ENCODE data around the gene GNPDA2.

GNPDA2 gene

DNA sequence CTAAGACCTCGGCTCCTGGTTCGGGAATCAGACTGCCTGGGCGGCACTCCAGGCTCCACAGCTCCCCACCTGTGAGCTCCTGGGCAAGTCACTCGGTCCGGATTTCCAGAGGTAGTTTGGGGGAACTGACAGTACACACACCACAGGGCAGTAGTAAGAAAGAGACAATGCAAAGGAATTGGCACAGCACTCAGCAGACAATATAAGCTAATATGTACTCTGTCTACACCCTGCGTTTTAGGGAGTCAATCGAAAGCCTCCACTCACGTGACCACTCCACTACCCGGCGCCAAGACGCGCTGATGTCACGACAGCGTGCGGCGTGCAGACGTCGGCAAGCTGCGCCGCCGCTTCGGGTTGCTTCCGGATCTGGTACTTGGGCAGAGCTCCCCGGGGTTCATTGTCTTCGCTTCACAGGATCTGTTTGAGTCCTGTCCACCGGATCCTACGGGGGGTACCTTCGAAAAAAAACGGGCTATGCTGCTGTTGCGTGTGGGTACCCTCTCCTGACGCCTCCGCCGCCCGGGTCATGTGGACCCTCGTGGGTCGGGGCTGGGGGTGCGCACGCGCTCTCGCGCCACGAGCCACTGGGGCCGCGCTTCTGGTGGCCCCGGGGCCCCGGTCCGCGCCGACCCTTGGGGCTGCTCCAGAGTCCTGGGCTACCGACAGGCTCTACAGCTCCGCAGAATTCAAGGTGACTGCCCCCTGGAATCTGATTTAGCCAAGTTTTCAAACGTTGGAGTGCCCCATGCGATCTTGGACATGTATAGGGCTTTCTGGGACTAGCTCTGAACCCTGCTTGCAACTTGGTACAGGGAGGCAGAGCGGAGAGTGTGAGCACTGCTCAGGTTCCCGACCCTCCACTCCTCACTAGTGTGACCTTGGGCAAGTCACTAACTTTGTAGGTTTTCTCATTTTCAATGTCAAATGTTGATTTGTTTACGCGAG is 48.0 kb downstream of the GNPDA2 start, which contains the start of gene GUF1:
TSS of gene GUF1 (plus strand) at position 327 of the 948 bp plus-strand sequence. CDS start at position 530, 203 bp downstream.
- peak; percentile 91 for DNase-seq (ENCODE audit: low spot score)

GRCh38 chr4:44675366-44675765 is 51.0 kb downstream of the GNPDA2 start:
- no peak for DNase-seq (ENCODE audit: low spot score)

- DNase-seq (ENCODE audit: low spot score), result peak; percentile 21
Measured at GRCh38 chr4:44674471-44674870, 51.9 kb downstream of the GNPDA2 start.

GRCh38 chr4:44671636-44672035 is 54.7 kb downstream of the GNPDA2 start:
- DNase-seq (ENCODE audit: low spot score), result no peak

DNA sequence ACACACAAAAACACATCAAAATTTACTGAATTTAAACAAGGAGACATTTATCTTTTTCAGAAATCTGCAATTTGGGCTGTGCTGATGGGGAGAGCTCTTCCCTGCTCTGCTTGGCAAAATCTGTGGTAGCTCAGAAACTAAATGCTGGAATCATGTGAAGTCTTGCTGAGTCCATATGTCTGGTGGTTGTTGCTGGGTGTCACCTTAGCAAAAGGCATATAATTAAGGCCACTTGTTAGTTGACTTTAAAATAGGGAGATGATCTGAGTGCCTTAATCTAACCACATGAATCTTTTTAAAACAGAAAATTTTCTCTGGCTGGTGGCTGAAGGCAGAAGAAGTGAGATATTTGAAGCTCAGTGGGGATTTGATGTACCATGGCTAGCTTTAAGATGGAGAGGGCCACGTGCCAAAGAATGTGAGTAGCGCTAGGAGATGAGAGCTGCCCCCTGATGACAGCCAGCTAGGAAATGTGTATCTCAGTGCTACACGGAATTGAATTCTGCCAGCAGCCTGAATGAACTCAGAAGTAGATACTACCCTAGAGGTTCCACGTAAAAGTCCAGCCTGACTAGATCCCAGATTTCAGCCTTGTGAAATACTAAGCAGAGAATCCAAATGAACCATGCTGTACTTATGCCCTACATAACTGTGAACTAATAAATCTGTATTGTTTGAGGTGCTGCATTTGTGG is 55.7 kb downstream of the GNPDA2 start:
- no peak for DNase-seq (ENCODE audit: low spot score)

- DNase-seq (ENCODE audit: low spot score), result no peak
Measured at GRCh38 chr4:44668526-44668925, 57.8 kb downstream of the GNPDA2 start.

GRCh38 chr4:44663539-44664263 is 62.7 kb downstream of the GNPDA2 start:
- no peak for DNase-seq (ENCODE audit: low spot score)

DNA sequence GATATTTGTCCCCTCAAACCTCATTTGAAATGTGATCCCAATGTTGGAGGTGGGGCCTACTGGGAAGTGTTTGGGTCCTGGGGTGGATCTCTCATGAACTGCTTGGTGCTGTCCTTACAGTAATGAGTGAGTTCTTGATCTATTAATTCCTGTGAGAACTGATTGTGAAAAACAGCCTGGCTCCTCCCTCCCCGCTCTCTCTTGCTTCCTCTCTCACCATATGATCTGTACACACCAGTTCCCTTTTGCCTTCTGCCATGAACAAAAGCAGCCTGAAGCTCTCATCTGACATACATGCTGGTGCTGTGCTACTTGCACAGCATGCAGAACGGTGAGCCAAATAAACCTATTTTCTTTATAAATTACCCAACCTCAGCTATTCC is 63.7 kb downstream of the GNPDA2 start:
- no peak for DNase-seq (ENCODE audit: low spot score)

- no peak for DNase-seq (ENCODE audit: low spot score)
Measured at GRCh38 chr4:44661940-44662622, 64.3 kb downstream of the GNPDA2 start.

GRCh38 chr4:44660396-44660795 is 66.0 kb downstream of the GNPDA2 start:
- DNase-seq (ENCODE audit: low spot score), result no peak

GRCh38 chr4:44652002-44652401 is 74.4 kb downstream of the GNPDA2 start:
- no peak for DNase-seq (ENCODE audit: low spot score)
